Neural cell (in vitro differentiated cells): ENCODE results near the gene NKAIN2. TPM values are rescaled to one million over a fixed set of nuclear protein-coding genes. Genes with fewer than 3 reads are reported as not detected.

Experiments
- H2AFZ ChIP-seq: fragments of 200-600, 300-800 bp; sonication (generic), shearing (Covaris generic); 2 replicates; pipeline ENCODE4 v1.6.0; 2014; ENCODE audit warnings: low read depth, mild to moderate bottlenecking, antibody characterized with exemption, low read length, moderate library complexity
- H3F3A ChIP-seq: fragments of 200-600 bp; shearing (Covaris generic); 2 replicates; pipeline ENCODE4 v1.6.1; 2016; ENCODE audit warnings: mild to moderate bottlenecking, moderate library complexity, mixed read lengths, antibody characterized with exemption, low read length; ENCODE audit not compliant: insufficient read depth, poor library complexity, severe bottlenecking
- H3K27ac ChIP-seq: fragments of 200-600, 300-800 bp; sonication (generic), shearing (Covaris generic); 2 replicates; pipeline ENCODE4 v1.5.1; 2014; ENCODE audit warnings: mild to moderate bottlenecking, low read length, moderate library complexity
- H3K27me3 ChIP-seq: fragments of 300-800, 200-600 bp; sonication (generic), shearing (Covaris generic); 2 replicates; pipeline ENCODE4 v1.6.0; 2014; ENCODE audit warnings: mild to moderate bottlenecking, low read depth, low read length, moderate library complexity; ENCODE audit not compliant: insufficient read depth
- H3K36me3 ChIP-seq: fragments of 300-800, 200-600 bp; sonication (generic), shearing (Covaris generic); 2 replicates; pipeline ENCODE4 v1.5.1; 2014; ENCODE audit warnings: mild to moderate bottlenecking, antibody characterized with exemption, low read length, moderate library complexity; ENCODE audit not compliant: insufficient read depth
- H3K4me2 ChIP-seq: fragments of 300-800, 200-600 bp; sonication (generic), shearing (Covaris generic); 2 replicates; pipeline ENCODE4 v1.6.0; 2014; ENCODE audit warnings: mild to moderate bottlenecking, low read length
- H3K4me3 ChIP-seq: fragments of 300-800, 200-600 bp; sonication (generic), shearing (Covaris generic); 2 replicates; pipeline ENCODE4 v1.5.1; 2014; ENCODE audit warnings: mild to moderate bottlenecking, low read length, moderate library complexity
- H3K79me2 ChIP-seq: fragments of 200-600 bp; shearing (Covaris generic); replicated peaks from 2 replicates; pipeline ENCODE4 v1.6.0; 2014; ENCODE audit warnings: mild to moderate bottlenecking, low read length, moderate library complexity; ENCODE audit not compliant: insufficient read depth
- H3K9ac ChIP-seq: fragments of 300-800, 200-600 bp; sonication (generic), shearing (Covaris generic); 2 replicates; pipeline ENCODE4 v1.6.1; 2016; ENCODE audit warnings: mild to moderate bottlenecking, low read length, mixed read lengths
- H3K9me2 ChIP-seq: fragments of 200-600 bp; shearing (Covaris generic); 2 replicates; pipeline ENCODE4 v1.6.1; 2016; ENCODE audit warnings: mild to moderate bottlenecking, low read length, mixed read lengths; ENCODE audit not compliant: insufficient read depth
- H3K9me3 ChIP-seq: fragments of 200-600, 300-800 bp; sonication (generic), shearing (Covaris generic); 2 replicates; pipeline ENCODE4 v1.6.1; 2016; ENCODE audit warnings: mild to moderate bottlenecking, mixed run types, low read length, moderate library complexity, mixed read lengths
- H4K20me1 ChIP-seq: fragments of 200-600 bp; shearing (Covaris generic); 2 replicates; pipeline ENCODE4 v1.6.1; 2016; ENCODE audit warnings: mild to moderate bottlenecking, mixed run types; ENCODE audit not compliant: insufficient read depth
- EP300 ChIP-seq: fragments of 450-650 bp; conservative IDR thresholded peaks from 2 replicates; pipeline ENCODE4 v1.6.1; 2014; ENCODE audit warnings: antibody characterized with exemption, mild to moderate bottlenecking, moderate library complexity; ENCODE audit not compliant: poor library complexity, severe bottlenecking
- EZH2 ChIP-seq: fragments of 200-600, 300-800 bp; shearing (Covaris generic), sonication (generic); IDR thresholded peaks from 2 replicates; pipeline ENCODE4 v1.6.1; 2014; ENCODE audit warnings: antibody characterized with exemption, low read length, borderline replicate concordance, mild to moderate bottlenecking; ENCODE audit not compliant: insufficient read depth, poor library complexity, severe bottlenecking
- MXI1 ChIP-seq: fragments of 450-650 bp; conservative IDR thresholded peaks from 2 replicates; pipeline ENCODE4 v1.6.1; 2014; ENCODE audit warnings: antibody characterized with exemption, mild to moderate bottlenecking; ENCODE audit not compliant: poor library complexity, severe bottlenecking
- POLR2AphosphoS5 ChIP-seq: IDR thresholded peaks from 2 replicates; pipeline ENCODE4 v1.6.1; 2012
- RAD21 ChIP-seq: fragments of 450-650 bp; conservative IDR thresholded peaks from 2 replicates; pipeline ENCODE4 v1.6.1; 2014; ENCODE audit warnings: antibody characterized with exemption, mild to moderate bottlenecking, moderate library complexity
- SMC3 ChIP-seq: fragments of 450-650 bp; conservative IDR thresholded peaks from 2 replicates; pipeline ENCODE4 v1.6.1; 2014; ENCODE audit warnings: antibody characterized with exemption, mild to moderate bottlenecking, moderate library complexity; ENCODE audit not compliant: poor library complexity
- polyA plus RNA-seq: library from polyadenylated mRNA; depleted of rRNA; stranded (reverse); fragments of >200 nt; gene quantifications from 2 replicates; pipeline ENCODE4 v1.2.3, GENCODE V29; 2014
- TF ChIP-seq, protein P1 (sequence below): IDR thresholded peaks from 2 replicates; pipeline ENCODE4 v1.6.1; 2012; ENCODE audit warnings: borderline replicate concordance
- TF ChIP-seq, protein P2 (sequence below): fragments of 450-650 bp; IDR thresholded peaks from 2 replicates; pipeline ENCODE4 v1.5.1; 2014; ENCODE audit warnings: antibody characterized with exemption, mild to moderate bottlenecking, moderate library complexity; ENCODE audit not compliant: poor library complexity, severe bottlenecking

NKAIN2 gene
- polyA plus RNA-seq, 1 donor from 2014 or later, result 23.2 TPM

DNA sequence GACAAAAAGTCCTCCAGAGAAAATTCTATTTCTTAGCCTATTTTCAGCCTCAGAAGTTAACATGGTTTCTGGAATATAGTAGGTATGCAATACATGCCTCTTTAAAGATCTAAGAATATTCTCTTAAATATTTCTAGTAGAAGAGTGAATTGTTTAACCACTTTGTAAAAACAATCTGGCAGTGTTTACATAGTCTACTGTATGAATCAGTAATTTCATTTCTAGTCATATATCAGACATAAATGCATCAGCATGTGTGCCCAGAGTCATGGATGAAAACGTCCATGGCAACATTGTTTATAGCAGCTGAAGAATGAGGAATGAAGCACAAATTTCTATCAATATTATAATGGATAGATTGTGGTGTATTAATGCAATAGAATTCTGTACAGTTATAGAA lies 124.9 kb downstream of the NKAIN2 start:
- no peak overlapping the region for H3K27ac ChIP-seq
- no peaks in the 10 kb centered on the region for H3K9me3 ChIP-seq
- H3K9me2 ChIP-seq, result no peaks in the 10 kb centered on the region
- no peak overlapping the region for H3K4me3 ChIP-seq
- H2AFZ ChIP-seq, result no peak overlapping the region
- TF ChIP-seq, protein P1, sequence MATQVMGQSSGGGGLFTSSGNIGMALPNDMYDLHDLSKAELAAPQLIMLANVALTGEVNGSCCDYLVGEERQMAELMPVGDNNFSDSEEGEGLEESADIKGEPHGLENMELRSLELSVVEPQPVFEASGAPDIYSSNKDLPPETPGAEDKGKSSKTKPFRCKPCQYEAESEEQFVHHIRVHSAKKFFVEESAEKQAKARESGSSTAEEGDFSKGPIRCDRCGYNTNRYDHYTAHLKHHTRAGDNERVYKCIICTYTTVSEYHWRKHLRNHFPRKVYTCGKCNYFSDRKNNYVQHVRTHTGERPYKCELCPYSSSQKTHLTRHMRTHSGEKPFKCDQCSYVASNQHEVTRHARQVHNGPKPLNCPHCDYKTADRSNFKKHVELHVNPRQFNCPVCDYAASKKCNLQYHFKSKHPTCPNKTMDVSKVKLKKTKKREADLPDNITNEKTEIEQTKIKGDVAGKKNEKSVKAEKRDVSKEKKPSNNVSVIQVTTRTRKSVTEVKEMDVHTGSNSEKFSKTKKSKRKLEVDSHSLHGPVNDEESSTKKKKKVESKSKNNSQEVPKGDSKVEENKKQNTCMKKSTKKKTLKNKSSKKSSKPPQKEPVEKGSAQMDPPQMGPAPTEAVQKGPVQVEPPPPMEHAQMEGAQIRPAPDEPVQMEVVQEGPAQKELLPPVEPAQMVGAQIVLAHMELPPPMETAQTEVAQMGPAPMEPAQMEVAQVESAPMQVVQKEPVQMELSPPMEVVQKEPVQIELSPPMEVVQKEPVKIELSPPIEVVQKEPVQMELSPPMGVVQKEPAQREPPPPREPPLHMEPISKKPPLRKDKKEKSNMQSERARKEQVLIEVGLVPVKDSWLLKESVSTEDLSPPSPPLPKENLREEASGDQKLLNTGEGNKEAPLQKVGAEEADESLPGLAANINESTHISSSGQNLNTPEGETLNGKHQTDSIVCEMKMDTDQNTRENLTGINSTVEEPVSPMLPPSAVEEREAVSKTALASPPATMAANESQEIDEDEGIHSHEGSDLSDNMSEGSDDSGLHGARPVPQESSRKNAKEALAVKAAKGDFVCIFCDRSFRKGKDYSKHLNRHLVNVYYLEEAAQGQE, result no peak
- no peak for TF ChIP-seq SMC3
- no peak for TF ChIP-seq EP300
- TF ChIP-seq, protein P2, sequence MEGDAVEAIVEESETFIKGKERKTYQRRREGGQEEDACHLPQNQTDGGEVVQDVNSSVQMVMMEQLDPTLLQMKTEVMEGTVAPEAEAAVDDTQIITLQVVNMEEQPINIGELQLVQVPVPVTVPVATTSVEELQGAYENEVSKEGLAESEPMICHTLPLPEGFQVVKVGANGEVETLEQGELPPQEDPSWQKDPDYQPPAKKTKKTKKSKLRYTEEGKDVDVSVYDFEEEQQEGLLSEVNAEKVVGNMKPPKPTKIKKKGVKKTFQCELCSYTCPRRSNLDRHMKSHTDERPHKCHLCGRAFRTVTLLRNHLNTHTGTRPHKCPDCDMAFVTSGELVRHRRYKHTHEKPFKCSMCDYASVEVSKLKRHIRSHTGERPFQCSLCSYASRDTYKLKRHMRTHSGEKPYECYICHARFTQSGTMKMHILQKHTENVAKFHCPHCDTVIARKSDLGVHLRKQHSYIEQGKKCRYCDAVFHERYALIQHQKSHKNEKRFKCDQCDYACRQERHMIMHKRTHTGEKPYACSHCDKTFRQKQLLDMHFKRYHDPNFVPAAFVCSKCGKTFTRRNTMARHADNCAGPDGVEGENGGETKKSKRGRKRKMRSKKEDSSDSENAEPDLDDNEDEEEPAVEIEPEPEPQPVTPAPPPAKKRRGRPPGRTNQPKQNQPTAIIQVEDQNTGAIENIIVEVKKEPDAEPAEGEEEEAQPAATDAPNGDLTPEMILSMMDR, result no peak
- TF ChIP-seq RAD21, result no peak
- TF ChIP-seq MXI1, result no peak
- no peak overlapping the region for H3K4me2 ChIP-seq
- H3K79me2 ChIP-seq, result no peaks in the 10 kb centered on the region
- no peaks in the 10 kb centered on the region for H3K36me3 ChIP-seq
- no peaks in the 10 kb centered on the region for H3F3A ChIP-seq
- no peaks in the 10 kb centered on the region for H3K27me3 ChIP-seq
- H4K20me1 ChIP-seq, result no peaks in the 10 kb centered on the region
- H3K9ac ChIP-seq, result no peak overlapping the region

GRCh38 chr6:123931928-123932327 lies 128.3 kb downstream of the NKAIN2 start:
- no peak overlapping the region for H3K4me3 ChIP-seq
- no peaks in the 10 kb centered on the region for H3K9me2 ChIP-seq
- H2AFZ ChIP-seq, result no peak overlapping the region
- no peaks in the 10 kb centered on the region for H3K27me3 ChIP-seq
- no peak overlapping the region for H3K4me2 ChIP-seq
- no peak overlapping the region for H3K9ac ChIP-seq
- H3K9me3 ChIP-seq, result no peaks in the 10 kb centered on the region
- H3K79me2 ChIP-seq, result no peaks in the 10 kb centered on the region
- no peak overlapping the region for H3K27ac ChIP-seq
- no peaks in the 10 kb centered on the region for H4K20me1 ChIP-seq
- H3F3A ChIP-seq, result no peaks in the 10 kb centered on the region
- no peaks in the 10 kb centered on the region for H3K36me3 ChIP-seq
- no peak for TF ChIP-seq RAD21
- TF ChIP-seq EZH2, result no peak
- no peak for TF ChIP-seq POLR2AphosphoS5
- TF ChIP-seq, protein P2, result no peak
- no peak for TF ChIP-seq EP300
